NK-92 treated with Interleukin-12 subunit alpha and Interleukin-12 subunit beta, amount 100 ng/mL, for 24 hours (cell line): ENCODE measurements around the gene METTL23.
"Not testable (repeated sequence)": the region's sequence is repeated elsewhere in the genome, so short reads cannot be mapped to it uniquely, and the experiment has no call there.

Source experiments
- DNase-seq: peaks from one replicate; lab custom pipeline; 2025; lab: John Stamatoyannopoulos, UW

The METTL23 gene

DNA sequence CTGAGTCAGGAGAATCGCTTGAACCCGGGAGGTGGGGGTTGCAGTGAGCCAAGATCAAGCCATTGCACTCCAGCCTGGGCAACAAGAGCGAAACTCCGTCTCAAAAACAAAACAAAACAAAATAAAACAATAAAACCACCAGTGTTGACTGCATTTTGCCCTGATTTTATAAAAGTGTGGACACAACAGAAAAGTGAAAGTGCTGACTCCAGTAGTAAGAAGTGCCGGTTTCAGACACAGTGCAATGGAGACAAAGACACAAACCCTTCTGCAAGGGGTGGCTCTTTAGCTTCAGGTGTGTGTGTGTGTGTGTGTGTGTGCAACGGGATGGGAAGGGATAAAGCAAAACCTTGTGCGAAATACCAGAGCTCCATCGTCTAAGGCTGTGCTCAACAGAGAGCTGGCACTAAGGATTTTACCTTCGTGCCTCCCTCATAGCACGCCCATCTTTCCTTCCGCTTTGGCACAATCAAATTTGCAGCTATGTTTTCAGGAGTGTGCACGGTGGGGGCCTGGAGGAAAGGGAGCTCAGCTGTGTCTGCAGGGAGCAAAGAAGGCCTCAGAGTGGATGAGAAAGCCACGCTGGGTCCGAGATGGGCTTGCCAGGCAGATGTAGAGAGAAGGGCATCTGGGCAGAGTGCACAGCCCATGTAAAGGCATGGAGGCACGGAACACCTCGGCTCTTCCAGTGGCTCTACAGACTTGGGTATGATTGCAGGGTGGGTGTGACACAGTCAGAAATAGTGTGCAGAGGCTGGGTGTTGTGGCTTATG, 31.4 kb upstream of the METTL23 start:
- DNase-seq: no peak

DNA sequence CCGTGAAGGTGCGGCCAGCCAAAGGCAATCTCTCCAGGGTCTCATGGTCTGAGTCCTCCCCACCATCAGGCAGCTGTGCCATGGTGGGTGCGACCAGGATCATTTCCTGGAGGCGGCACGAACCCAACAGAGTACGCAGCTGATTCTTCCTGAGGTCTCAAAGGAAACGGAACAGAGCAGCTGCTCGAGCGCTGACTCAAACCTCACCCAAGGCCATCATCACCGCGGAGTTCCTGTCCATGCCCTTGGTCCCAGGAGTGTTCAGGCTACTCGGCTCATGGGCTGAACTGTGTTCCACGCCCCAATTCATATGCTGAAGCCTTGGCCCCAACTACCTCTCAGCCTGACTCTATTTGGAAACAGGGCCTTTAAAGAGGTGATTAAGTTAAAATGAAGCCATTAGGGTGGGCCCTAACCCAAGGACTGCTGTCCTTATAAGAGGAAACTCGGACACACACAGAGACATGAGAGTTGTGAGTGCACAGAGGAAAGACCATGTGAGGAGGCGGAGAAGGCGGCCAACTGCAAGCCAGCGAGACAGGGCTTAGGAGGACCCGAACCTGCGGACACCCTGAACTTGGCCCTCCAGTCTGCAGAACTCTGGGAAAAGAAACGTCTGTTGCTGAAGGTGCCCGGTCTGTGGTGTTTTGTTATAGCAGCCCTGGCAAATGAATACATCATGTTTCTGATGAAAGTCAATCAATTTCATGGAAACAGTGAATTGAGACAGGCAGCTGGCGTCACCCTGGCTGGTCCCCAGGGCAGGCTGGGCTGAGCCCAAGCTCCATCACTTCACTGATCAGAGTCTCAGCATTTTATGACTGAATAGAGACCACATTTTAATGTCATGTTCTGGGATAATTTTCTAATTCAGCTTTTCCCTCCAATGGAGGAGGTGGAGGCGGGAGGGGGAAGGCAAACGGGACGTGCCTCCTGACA, 29.6 kb upstream of the METTL23 start:
- DNase-seq: no peak

DNA sequence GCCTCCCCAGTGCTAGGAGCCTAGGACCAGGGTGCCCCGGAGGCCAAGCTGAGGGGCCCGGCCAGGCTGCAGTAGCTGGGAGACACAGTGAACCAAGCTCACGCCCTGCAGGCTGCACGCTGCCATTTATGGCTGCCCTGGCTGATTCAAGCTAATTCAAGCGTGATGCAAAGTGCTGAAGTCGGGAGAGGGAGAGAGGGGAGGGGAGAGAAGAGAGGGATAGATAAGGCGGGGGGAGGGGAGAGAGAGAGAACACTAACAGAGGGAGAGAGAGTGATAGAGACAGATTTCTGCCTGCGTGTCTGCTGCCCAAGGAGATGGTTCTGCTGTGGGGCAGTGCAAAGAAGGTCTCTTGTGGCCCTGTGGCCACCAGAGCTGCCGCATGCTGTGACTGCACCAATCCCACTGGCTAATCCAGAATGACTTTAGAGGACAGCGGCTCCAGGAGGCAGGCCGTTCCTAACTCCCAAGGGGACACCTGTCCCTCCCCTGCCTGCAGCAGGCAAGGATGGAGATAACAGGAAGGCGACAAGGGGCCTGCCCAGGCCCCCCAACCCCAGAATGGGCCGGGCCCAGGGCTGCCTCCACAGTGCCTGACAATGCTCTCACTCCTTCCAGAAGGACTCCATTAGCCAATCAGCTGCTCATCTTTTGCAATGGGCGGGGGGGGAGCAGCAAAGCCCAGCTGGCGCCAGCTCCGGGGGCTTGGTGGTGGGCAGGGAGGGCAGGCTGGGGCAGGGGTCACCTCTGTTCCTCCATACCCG, 28.8 kb upstream of the METTL23 start:
- DNase-seq: no peak

DNA sequence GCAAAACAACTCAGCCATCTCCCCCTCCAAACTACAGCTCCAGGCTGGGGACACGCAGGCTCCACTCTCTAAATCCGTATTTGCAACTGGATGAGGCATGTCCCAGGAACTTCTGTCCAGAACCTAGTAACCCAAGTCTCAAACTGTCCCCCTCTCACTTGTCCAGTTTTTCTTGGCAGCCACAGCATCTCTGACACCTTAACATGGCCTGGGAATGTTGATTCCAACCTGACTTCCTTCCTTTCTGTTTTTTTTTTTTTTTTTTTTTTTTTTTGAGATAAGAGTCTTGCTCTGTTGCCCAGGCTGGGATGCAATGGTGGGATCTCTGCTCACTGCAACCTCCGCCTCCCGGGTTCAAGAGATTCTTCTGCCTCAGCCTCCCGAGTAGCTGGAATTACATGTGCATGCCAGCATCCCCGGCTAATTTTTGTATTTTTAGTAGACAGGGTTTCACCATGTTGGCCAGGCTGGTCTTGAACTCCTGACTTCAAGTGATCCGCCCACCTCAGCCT, 28.1 kb upstream of the METTL23 start:
- not testable (repeated sequence) for DNase-seq

DNA sequence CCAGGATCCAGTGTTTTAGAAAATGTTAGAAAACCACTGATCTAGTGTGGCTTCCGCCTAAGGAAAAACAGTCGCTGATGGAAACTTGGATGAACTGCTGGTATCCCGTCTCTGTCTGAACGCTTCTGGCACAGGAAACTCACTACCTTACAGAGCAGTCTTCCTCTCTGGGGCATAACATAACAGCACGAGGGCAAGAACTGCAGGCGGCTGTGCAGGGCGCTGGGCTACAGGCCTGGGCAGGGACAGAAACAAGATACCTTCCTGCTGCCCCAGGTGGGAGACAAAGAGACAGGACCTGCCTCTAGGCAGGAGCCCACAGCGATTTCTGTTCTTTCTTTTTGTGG, 26.4 kb upstream of the METTL23 start:
- no peak for DNase-seq

DNA sequence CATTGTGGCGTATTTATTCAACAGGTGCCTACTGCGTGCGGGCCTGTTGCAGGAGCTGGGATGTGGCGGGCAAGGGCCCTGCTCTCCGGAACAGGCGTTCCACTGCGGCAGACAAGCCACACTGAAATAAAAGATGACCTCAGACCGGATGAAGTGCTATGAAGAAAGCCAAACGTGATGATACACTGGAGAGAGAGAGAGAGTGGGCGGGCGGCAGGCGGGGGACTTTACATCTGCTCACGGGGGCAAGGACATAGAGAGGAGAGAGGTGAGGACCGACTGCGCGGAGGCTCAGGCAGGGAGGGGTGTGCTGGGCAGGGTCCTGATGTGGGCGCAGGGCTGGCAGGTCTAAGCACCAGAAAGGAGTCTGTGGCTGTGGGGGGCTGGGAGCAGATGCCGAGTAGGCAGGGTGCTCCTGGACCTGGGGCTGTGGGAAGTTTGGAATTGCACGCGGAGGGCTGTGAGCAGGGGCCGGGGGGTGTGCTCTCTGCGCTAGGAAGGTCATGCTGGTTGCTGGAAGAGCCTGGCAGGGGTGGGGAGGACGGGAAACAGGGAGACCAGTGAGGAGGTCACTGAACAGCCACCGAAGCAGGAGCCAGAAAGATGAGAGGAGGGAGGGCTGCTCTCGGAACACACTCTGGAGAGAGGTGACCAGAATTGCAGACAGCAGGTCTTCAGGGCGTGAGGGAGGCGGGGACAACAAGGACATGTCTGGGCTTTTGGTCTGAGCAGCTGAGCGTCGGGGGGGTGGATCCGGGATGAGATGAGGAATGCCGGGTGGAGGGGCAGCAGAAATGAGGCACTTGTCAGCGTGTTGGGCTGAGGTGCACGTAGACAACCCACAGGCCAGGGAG, 25.8 kb upstream of the METTL23 start:
- DNase-seq: no peak

DNA sequence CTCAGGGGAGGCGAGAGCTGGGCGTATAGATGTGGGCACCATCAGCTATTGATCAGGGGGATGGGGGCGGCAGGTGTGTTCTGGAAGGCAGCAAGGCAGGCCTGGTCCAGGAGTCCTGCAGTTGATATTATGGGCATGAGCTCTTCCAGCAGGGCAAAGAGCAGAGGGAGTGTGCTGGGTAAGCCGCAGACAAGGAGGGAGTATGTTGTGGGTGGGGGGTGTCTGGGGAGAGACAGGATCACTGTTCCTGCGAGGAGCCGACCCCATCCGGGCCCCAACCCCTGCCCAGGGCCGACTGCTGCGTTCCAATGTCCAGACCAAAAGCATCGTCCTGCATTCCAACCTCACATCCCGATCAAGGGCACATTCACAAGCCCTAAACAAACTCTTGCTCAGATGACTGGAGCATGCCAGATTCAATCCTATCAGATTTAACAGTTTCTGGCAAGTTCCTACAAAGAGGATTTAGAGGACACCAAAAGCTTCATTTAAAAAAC, 25.1 kb upstream of the METTL23 start:
- DNase-seq: no peak

DNA sequence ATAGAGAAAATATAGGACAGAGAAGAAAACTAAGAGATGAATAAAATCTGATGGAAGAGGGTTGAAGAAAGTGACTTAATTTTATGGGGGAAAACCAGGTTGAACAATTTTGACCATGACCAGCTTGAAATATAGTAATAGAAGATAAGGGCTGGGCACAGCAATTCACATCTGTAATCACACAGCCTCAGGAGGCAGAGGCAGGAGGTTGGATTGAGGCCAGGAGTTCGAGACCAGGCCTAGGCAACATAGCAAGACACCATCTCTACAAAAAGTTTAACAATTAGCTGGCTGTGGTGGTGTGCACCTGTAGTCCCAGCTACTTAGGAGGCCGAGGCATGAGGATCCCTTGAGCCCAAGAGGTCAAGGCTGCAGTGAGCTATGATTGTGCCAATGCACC, 24.6 kb upstream of the METTL23 start:
- DNase-seq: no peak

DNA sequence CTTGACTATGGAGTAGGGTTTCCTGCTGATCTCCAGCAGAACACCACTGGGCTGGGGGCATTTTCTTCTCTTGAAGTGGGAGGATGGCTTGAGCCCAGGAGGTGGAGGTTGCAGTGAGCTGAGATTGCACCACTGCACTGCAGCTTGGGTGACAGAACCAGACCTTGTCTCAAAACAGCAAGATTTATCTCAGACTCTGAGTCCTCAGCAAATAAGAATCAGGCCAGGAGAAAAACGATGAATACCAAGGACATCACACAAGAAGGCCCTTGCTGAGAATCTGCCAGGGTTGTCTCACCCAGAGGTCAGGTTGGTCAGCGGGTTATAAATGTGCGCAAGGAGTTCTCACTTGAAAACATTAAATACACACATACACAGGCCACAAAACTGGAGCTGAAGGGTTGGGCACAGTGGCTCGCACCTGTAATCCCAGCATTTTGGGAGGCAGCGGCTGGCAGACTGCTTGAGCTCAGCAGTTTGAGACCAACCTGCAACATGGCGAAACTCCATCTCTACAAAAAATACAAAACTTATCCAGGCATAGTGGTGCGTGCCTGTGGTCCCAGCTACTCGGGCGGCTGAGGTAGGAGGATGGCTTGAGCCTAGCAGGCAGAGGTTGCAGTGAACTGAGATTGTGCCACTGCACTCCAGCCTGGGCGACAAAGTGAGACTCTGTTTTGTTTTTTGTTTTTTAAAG, 23.6 kb upstream of the METTL23 start:
- DNase-seq: no peak

DNA sequence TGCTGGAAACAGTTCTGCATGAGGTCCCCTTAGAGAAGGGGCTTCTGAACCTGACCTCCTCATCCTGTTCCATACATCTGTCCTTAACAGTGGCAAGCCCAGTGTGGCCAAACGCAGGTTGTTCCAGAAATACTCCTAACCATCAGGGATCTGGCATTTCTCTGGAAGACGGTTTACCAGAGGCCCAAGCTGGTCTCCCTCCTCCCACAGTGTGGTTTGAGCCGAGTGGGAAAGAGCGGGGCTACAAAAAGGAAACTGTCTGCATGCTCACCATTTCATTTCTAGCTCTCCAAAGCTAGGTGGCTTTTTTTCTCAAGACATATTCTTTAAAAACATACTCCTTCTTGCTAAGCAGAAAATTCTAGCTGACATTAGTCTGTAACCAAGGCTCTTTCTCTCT, 21.8 kb upstream of the METTL23 start:
- DNase-seq: no peak

DNA sequence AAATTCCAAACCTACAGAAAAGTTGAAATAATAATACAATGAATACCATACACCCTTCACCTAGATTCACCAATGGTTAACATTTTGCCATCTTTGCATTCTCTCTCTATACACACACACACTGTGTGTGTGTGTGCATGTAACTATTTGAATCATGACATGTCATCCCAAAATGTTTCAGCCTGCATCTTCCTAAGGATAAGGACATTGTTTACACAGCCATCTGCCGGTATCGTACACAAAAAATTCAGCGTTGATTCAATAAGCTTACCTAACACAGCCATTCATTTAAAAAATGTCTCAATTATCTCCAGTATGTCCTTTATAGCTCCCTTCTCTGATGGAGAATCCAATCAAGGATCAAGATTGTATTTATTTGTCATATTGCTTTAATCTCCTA, 19.8 kb upstream of the METTL23 start:
- no peak for DNase-seq

DNA sequence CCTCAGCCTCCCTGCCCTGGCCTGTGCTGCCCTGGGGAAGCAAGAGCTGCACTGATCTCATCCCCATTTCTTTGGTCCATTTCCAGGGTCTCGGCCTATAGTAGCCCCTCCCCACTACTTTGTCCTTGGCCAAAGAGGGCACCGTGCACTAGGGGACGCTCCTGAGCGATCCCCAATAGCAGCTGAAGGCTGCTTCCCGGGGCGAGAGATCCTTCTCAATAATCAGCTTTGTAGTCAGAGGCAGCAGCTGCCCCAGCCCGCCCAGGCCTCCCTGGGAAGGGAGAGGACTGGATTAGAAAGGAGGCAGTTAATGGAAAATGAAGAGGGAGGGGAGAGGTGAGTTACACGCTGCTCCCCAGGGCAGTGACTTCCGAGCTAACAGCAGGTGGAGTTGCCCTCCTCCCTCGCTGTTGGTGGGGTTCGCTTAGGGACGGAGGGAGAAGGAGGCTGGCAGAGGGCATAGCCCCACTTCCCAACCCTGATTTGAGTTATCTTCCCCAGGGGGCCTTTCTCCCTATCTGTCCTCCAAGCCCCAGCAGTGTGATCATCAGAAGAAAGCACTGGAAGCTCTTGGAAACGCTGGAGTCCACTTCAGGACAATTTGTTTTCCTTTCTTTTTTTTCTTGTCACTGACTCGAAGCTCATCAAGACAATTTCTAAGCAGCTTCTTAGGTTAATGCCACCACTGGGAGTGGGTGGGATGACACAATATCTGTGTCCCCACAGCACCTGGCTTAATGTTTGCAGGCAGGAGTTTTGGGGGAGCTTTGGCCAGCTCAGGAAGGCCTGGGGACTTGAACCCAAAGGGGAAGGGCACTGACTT, 18.4 kb upstream of the METTL23 start:
- DNase-seq: no peak

DNA sequence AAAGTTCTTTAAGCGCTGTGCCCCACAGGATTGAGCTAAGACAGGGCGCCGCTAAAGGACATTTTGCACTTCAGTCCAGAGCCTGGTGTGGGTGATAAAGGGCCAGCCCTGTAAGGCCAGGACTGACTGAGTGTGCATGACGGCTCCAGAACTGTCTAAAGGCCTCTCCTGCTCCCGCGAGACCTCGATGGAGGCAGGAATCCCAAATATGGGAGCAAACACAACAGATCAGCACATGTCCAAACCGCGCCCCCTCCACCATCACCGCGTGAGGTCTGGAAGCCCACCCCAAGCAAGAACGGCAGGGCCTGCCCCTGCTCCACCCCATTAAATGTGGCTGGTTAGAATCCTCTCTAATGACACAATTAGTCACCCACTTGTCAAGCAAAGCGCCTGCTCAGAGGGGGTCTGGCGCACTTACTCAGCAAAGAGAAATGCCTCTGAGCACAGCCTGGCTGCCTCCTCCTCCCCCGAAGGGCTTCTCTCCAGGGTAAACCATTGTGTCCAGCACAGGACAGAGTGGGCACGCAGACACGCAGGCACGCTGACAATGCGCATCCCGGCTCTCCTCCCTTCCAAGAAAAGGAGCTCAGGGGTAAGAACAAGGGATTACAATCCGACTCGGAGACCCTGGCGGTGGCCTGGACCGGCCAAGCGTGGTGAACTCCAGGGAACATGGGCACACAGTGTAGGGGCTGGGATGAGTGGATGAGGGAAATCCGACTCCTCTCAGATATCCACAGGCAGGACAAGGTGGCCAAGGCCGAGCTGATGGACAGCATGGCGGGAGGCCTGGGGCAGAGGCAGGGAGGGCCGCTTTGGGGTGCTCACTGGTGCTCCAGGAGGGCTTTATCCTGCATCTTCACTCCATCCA, 17.3 kb upstream of the METTL23 start:
- no peak for DNase-seq

DNA sequence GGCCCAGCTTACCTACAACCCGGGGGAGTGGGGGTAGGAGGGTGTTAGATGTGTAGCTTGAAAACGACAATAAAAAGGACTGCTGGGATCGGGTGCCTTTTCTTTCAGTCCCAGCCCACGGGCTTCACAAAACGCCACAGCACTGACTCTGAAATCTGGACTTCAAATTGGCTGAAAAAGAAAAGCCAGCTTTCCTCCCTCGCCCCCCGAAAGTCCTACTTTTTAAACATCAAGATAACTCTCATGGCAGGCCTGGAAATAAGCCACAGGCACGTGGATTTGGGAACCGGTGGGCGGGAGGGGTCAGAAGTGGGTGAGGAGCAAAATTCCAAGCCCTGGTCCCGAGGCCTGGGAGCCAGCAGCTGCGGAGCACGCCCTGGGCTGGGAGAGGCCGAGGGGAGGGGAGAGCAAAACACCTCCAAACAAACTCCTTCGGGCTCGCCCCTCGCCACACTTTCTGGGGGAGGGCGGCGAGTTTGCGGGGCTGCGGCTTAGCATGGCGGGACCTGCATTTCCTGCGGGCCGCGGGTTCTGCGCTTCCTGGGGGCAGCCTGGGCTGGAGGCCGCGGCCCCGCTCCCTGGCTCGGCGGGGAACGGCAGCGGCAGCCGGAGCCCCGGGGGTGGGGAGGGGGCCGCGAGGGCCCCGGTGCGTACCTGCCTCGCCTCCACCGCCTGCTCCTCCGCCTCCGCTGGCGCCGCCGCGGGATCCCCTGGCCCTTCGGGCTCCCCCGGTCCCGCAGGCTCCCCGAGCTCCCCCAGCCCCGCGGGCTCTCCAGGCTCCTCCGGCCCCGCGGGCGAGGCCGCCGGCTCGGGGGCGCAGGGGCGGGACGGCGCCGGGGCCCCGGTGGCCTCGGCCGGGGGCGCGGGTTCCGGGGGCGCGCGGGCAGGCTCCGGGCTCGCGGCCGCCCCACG, 16.4 kb upstream of the METTL23 start:
- DNase-seq: not testable (repeated sequence)

DNA sequence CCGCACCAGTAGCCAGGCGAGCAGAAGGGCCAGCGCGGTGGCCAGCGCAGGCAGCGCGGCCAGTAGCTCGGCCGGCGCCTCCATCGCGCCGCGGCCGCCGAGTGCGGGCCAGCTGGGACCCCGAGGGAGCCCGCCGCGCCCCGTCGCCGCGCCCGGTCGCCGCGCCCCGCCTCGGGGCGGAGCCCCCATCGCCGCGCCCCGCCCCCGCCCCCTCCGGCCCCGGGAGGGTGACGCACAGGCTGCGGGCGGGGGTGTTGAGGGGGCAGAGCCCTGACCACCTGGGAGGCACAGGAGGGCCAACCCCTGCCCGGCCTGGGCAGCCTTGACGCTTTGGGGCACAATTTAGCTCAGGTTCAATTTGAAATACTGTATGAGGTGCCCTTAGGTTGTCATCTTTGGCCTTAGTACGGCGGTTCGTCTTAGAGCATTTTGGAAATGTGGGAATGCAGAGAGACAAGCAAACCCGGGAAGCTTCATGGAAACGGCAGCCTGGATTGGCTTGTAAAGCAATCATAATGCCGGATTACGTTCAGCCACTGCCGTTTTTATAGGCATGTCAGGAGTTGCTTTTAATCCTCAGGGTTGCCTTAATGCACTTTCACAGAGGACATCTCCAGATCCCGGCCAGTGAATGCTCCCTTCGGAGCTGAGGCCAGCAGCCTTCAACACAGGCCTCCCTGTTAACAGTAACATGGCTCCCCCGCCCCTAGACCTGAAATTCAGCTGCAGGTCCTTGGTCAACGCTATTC, 15.6 kb upstream of the METTL23 start, which contains the start of gene MXRA7:
Gene MXRA7, minus strand, starts transcription at position 103 of the 749 bp plus-strand sequence. Its CDS starts 19 bp downstream, at position 84.
- DNase-seq: no peak

DNA sequence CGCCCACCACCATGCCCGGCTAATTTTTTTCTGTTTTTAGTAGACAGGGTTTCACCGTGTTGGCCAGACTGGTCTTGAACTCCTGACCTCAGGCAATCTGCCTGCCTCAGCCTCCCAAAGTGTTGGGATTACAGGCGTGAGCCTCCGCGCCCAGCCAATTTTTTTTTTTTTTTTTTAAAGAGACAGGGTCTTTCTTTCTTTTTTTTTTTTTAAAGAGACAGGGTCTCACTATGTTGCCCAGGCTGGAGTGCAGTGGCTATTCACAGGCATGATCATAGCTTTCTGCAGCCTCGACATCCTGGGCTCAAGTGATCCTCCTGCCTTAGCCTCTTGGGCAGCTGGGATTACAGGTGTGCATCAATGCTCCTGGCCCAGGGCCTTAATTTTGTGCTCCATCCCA, 14.3 kb upstream of the METTL23 start:
- not testable (repeated sequence) for DNase-seq

DNA sequence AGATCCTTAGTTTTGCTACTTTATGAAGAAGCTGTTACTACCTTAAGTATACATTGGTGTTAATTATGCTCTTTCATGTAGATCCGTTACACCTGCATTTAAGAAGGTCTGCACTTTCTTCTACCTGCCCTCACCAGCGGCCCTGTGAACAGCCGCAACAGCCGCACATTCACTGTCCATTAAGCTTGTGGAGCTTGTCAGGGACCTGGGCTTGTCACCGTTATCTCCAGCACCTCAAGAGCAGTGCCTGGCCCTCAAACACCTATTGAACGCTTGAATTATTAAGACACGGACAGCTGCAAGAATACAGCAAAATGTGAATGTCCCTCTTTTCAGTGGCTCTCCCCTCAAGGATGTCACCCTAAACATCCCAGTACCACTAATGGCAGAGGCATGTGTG, 12.9 kb upstream of the METTL23 start:
- DNase-seq: no peak
